GM18867 (cell line): ENCODE results near the gene PARD3.

ENCODE experiments used
- ATAC-seq: cut with Tn5 transposase; IDR thresholded peaks from one replicate; pipeline ENCODE4 v1.9.1; 2021; ENCODE audit warnings: mild to moderate bottlenecking, moderate library complexity; ENCODE audit not compliant: unreplicated experiment

The PARD3 gene

DNA sequence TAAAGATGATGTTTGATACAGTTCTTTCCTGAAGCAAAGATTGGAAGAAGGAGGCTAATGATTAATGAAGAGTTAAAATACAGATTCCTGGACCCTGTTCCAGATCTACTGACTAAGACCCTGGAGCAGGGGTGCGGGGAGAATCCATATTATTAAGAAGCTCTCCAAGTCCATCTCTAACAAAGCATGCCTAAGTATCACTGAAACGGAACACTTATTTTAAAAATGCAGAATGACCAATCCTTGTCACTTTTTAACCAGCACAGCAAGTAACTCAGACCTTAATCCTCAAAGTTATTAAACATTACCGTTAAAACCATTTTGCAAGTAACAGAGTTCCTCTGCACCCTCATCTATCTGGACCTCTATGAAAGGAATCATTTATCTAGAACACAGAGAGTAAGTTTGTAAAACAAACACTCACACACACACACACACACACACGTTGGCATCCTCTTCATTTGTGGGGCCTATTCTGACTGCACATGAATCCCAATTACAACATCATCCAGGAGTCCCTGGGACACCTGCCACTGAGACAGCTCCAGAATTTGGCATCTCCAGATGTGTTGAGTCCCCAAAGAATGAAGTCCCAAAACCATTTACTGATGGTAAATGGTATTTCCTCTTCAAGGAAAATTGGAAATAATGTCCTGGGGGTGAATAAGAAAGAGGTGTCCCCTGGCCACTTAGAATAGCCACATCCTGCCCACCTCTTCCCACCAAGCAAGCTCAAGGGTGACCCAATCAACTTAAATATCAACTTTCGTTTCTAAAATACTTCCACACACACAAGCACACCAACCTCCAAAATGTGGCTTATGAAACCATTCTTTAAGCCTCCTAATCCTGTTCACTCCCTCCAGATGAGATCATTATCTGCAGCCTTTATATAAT is 117.5 kb downstream of the PARD3 start:
- no peak for ATAC-seq

DNA sequence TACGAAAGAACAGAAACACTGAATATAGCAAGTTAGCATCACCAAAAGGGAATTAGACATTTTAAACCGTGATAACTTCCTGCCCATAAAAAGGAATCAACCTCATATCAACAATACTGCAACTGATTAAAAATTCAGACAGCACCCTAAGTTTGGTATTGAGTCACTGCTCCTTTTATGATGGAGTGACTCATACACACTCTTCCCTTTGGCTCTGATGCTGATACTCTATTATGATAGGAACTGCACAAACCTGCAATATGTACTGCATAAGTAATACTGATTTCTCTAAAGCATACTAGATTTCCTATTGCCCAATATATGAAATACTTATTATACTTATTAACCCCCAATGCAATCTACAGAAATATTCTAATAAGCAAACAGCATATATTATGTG is 118.7 kb downstream of the PARD3 start:
- ATAC-seq = no peak

DNA sequence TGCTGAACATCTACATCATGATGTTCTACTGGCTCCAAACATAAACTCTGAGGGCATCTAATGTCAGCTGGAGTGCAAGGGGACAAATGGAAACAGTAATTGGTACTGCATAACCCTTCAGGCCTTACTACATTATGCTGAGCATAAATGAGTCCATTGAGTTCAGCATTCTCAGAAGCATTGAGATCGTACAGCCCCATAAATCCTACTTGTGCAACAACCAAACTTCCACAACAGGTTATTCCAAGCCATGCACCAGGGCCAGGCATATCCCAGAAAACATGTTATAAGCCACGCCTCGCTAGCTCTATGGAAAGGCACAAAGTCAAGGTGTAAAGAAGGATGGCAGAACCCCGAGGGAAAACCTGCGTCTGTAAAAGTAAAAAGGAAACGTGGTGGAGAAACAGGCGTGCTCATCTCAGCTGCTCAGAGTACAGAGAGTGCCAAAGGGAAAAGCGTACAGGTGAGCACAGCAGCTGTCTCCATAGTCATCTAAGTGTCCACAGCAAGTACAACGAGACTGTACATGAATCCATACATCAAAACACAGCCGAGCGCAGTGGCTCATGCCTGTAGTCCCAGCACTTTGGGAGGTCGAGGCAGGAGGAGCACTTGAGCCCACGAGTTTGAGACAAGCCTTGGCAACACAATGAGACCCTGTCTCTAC is 124.6 kb downstream of the PARD3 start:
- no peak for ATAC-seq

DNA sequence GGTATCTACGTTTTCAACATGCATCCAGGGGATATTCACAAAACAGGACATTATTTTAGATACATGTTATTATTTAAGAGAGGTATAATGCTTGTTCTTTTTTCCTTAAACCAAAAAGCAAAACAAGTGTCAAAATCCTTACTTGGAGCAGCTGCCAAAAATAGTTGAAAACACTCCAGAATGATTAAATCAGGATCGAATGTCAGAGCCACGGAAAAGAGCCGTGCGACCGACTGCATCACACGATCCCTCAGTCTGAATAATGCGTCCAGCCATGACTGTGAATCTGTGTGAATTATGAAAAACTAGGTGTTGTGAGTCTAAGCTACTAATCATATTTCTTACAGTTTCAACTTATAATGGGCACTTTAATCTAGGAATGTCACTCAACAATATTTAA is 126.0 kb downstream of the PARD3 start:
- no peak for ATAC-seq

DNA sequence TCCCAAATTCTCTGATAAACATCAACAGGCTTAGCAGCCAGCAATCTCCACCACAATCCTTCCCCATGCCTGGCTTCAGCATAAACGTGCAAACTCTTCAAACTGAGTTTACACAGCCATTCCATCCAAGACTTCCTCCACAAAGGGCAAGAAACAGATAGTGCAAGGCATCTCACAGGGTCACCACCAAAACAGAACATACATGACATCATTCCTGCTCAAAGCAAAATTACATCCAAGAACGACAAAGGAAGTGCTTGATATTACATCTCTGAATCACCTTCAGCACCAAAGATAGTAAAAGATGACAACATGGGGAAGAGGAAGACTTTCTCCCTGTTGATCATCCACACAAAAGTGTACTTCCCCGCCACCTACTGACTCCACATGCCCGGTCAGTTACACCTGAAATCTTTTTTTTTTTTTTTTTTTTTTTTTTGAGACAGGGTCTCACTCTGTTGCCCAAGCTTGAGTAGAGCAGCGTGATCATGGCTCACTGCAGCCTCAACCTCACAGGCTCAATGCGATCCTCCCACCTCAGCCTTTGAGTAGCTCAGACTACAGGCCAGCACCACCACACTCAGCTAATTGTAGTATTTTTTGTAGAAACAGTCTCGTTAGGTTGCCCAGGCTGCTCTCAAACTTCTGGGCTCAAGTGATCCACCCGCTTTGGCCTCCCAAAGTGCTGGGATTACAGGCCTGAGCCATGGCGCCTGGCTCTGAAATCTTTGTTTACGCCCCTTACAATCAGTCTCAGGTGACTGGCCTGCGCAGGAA is 127.5 kb downstream of the PARD3 start:
- ATAC-seq = no peak

DNA sequence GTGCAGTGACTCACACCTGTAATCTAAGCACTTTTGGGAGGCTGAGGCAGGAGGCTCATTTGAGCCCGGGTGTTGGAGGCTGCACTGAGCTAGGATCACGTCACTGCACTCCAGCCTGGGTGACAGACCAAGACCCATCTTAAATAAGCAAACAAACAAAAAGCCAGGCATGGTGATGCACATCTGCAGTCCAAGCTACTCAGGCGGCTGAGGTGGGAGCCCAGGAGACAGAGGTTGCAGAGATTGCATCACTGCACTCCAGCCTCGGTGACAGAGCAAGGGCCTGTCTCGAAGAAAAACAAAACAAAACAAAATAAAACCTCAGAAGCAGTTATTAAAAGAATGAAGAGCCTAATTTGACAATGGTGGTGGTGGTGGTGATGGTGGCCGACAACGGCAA is 132.5 kb downstream of the PARD3 start:
- no peak for ATAC-seq

DNA sequence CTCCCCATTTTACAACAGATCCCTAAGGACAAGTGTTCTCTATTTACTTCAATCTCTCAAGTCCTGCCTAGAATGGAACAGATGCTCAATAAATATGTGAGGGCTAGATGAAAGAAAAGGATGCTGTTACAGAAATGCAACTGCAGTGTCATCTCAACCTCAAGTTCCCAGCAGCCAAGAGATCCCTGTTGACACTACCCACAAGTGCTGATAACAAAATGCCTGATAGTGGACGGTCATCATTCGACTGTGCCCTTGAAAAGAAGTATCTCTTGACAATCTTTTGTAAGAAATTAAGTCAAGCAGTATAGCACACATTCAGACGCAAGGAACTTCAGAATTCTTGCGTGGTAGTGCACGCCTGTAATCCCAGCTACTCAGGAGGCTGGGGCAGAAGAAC is 133.2 kb downstream of the PARD3 start:
- ATAC-seq = no peak

DNA sequence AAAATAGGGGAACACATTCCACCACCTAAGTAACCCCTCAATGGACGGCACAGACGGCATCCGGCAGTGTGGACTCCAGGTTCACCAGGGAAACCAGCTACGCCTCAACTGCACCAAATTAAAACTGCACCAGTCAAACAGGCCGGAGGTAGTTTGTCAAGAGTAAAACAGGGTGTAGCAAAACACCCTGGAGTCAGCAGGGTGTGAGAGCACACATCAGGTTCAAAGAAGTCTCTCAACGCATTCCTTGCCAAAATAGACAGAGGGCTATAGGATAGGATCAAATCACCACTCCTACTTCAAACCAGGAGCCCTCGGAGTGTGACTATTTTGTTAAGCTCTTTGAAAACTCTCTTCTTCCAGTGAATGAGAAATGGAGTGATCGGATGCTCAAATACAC is 135.9 kb downstream of the PARD3 start:
- no peak for ATAC-seq

DNA sequence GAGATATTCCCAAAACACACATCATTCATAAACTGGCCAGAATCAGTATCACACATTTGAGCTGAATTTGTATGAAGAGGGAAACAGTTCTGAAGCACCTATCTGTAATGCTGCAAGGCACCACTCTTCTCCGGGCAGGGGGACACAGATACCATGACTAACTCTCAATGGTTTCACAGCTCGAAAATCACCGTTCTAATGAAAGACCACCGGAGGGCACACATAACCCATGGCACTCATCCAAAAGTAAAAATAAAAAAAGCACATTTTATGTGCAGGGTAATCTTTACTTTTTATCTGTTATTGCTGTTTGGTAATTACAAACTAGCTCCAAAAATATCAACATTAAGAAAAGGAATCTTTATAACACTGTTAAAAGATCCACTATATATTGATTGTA is 137.5 kb downstream of the PARD3 start:
- no peak for ATAC-seq

DNA sequence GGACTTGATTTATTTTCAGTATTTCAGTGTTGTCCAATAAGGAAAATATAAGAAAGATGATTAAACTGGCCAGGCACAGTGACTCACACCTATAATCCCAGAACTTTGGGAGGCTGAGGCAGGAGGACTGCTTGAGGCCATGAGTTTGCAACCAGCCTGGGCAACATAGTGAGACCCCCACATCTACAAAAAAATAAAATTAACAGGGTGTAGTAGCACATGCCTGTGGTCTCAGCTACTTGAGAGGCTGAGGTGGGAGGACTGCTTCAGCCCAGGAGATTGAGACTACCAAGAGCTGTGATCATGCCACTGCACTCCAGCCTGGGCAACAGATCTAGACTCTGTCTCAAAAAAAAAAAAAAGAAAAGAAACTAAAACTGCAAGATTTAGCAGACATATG is 138.0 kb downstream of the PARD3 start:
- no peak for ATAC-seq

DNA sequence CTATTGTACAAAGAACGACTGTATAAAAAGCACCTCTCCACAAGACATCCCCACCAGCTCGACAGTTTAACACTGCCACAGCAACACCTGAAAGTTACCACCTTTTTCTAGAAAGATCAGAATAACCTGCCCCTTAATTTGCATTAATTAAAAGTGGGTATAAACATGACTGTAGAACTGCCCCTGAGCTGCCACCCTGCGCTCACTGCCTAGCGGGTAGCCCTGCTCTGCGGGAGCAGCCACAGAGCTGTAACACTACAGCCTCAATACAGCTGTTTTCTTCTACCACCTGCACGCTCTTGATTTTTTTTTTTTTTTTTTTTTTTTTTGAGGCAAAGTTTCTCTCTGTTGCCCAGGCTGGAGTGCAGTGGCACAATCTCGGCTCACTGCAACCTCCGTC is 140.9 kb downstream of the PARD3 start:
- ATAC-seq = no peak

DNA sequence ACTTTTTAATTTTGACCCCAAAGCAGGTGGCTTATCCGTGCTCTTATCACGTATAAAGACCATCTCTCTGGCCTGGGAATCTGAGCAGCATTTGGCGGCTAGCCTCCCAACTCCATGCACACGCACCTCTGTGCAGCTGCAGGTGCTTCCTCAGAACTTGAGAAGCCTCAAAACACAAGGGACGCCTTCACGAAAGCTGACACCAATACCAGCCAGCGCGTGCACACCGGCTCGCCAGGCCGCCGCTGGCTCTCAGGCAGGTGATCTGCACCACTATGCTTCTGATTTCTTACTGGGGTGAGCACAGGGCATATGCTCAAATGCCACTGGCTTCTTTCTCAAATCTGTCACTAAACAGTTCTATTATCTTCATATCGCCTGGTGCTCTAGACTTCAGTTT is 145.0 kb downstream of the PARD3 start:
- no peak for ATAC-seq

DNA sequence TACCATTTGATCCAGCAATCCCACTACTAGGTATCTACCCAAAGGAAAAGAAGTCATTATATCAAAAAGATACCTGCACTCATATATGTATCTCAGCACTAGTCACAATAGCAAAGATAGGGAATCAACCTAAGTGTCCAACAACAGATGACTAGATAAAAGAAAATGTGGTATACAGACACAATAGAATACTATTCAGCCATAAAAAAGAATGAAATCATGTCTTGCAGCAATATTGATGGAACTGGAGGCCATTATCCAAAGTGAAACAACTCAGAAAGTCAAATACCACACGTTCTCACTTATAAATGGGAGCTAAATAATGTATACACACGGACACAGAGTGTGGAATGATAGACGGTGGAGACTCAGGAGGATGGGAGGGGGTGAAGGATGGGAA is 146.0 kb downstream of the PARD3 start:
- ATAC-seq = no peak

DNA sequence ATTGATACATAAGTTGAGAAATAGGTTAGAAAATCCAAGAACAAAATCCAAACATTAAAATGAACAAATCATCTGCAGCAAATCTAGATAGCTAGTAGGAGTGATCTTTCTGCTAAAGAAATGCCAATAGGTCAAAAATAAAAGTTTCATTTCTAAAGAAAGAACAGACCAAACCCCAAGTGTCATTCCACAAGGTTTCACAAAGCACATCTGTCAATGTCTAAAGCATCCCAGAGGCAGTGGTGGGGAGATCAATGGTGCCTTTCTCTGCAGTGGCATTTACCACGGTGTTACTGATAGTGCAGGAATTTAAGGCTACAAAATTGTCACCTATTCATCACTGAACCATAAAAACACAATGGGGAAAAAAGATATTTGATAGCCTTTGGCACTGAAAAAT is 147.9 kb downstream of the PARD3 start:
- ATAC-seq = no peak

DNA sequence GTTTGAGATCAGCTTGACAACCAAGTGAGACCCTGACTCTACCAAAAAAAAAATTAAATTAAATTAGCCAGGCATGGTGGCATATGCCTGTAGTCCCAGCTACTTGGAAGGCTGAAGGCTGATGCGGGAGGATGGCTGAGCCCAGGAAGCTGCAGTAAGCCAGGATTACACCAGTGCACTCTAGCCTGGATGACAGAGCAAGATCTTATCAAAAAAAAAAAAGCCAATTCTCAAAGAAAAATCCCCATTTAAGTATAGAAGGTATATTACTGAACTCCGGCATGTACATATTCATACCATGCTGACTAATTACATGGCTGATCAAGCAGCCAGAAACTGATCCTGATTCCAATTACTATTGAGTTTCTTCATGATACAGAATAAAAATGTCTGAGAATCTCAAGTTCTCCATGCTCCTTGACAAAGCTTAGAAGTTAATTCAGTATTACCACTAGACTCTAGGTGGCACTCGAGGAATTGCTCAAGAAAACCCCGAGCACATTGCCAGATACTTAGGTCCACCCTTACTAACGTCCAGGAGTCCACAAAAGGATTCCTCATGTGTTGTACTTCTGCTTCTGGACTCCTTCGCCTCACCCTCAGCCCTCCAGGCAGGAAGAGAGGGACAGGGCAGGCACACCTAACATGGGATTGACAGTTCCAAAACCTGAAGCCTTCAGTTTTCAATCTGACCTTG is 148.9 kb downstream of the PARD3 start:
- peak; percentile 84 for ATAC-seq

DNA sequence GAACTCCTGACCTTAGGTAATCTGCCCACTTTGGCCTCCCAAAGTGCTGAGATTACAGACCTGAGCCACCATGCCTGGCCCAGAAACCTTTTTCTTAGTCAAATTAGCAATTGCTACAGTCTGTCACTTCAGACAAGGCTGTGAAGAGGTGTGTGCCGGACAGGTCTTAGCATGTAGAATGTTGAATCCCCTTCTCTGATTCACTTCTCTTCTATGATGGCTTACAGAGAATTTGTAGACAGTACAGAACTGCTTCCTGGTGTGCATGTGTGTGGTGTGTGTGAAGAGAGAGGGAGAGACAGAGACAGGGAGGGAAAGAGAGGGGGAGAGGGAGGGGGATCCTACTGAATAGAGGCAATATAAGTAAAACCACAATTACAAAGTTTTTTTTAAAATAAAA is 150.4 kb downstream of the PARD3 start:
- ATAC-seq = no peak

DNA sequence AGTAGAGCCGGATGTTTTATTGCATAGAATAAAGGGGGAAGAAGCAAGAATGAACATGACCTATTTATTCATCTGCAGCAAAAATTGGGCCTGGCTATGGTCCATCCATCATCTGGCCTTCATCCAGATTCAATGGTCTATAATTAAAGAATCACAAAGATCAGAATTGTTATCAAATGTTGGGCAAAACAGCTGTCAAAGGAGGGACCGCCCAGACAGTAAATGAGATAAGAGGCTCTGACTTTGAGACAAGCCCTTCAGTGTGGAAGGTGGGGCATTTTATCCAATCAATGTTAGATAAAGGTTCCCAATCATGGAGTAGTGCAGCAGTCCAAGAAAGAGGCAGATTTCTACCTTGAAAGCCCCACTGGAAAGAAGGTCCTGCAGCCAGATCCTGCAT is 153.5 kb downstream of the PARD3 start:
- ATAC-seq = no peak

DNA sequence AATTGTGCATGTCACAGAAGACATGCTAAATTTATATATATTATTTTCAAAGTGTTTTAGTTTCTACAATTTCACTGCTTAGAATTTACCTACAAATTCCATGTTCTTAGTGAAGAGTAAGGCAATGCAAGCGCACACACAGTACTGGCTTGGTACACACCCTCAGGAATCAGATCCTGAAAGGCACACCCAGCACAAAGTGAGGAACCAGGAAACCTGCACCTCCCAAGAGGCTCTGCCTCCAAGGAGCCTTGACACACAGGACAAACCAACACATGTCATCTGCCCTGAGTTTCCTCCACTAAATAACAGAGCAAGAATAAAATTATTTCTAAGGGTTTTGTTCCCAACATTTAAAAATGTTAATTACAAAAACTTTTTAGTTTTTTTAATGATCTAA is 156.2 kb downstream of the PARD3 start:
- no peak for ATAC-seq

DNA sequence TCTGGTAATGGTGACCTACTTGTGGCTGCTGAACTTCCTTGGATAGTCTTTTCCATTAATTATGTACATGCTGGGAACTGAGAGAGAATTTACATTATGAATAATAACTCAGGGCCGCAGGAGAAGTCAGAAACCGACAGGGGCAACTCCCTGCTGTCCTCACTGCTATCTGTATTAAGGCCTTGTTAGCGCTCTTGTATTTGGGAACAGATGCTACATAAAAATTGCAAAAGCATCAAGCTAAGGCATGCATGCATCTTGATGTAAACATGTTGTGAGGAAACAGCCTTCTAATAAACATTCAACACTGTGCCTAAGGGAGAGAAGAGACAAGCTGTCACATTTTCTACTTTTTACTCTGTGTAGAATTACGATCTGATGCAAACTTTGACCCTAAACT is 158.4 kb downstream of the PARD3 start:
- no peak for ATAC-seq

DNA sequence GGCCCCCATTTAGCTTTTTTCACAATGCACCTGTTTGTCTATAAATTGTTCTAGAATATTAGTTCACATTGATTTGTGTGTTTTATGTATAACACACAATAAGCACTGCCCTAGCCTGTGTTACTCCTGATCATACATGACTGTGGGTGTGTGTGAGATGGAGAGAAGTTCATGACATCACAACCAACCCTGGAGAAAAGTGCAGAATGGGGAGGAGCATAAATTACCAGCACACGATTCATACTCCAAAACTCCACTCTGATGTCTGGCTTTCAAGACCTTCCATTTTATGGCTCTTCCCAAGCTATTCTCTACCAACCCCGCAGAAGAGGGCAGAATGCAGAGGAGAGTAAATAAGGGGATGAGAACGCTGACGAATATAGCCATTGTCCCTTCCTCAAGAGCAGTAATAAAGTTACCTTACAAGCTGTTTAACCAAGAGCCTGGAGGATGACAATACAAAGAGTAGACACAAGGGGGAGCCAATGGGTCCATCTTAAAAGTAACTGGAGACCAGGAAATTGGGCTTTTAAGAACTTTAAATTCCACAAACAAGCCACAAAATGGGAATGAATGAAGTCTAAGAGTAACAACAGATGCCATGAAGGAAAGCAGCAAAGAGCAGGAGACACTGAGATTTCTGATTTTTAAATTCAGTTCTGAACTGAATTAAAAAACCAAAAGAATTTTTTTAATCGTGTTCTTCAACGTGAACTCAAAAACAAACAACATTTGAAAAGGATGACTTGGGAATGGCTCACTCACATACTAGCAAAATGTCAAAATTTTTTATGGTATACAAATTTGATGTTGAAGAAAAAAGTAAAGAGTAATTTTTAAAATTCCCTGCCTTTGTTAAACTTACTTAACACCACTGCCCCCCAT is 159.6 kb downstream of the PARD3 start:
- no peak for ATAC-seq
